HCT116 (cell line): ENCODE results near the gene CCDC102B. TPM values are rescaled to one million over a fixed set of nuclear protein-coding genes. Genes with fewer than 3 reads are reported as not detected.

Source experiments
- ATAC-seq: fragments of 200-7000 bp; cut with Tn5 transposase; 2 replicates; pipeline ENCODE4 v1.9.1; 2020; ENCODE audit warnings: mild to moderate bottlenecking, moderate library complexity
- BruUV-seq: library from RNA; stranded (reverse); fragments of 400-500 nt; replicated peaks from 2 replicates; lab custom pipeline; 2021; lab: Mats Ljungman, UMichigan
- CTCF ChIA-PET: fragments of 300-600 bp; sonication (Branson Sonifier 250); formaldehyde crosslinking; loops from one replicate; lab custom pipeline; 2021; ENCODE audit warnings: antibody characterized with exemption; lab: Charles Lee
- POLR2A ChIA-PET: fragments of 300-600, 350-600 bp; sonication (Branson Sonifier 250); formaldehyde crosslinking; loops from one replicate; lab custom pipeline; 2021; ENCODE audit warnings: antibody characterized with exemption; lab: Charles Lee
- RAD21 ChIA-PET, 2 experiments: fragments of 300-600 bp; sonication (Branson Sonifier 250); formaldehyde crosslinking; loops; one replicate each; lab custom pipeline; 2023; ENCODE audit warnings: low total read pairs in 2 of 2; ENCODE audit not compliant: uncharacterized antibody in 2 of 2, unreplicated experiment in 2 of 2, low non-redundant PET in 1 of 2; lab: Charles Lee
- DNase-seq: peaks from one replicate; pipeline ENCODE4 v3.0.0-alpha.2; 2010; ENCODE audit warnings: low read depth, low spot score
- H2AFZ ChIP-seq: fragments of 200-600 bp; shearing (Covaris generic), sonication (generic); 2 replicates; pipeline ENCODE4 v1.6.1; 2017; ENCODE audit warnings: low read depth, mixed run types, mixed read lengths, antibody characterized with exemption, low read length; ENCODE audit not compliant: poor library complexity, severe bottlenecking
- H3K27ac ChIP-seq: 2 replicates; pipeline ENCODE4 v1.5.1; 2012; ENCODE audit warnings: low read depth, low read length
- H3K27me3 ChIP-seq: fragments of 200-600 bp; sonication (generic); 2 replicates; pipeline ENCODE4 v1.6.1; 2016; ENCODE audit warnings: mixed run types, low read length, mixed read lengths; ENCODE audit not compliant: insufficient read depth
- H3K36me3 ChIP-seq, 2 experiments: fragments of 200-500 bp in 1 of 2; fragments of 200-600 bp in 1 of 2; sonication (Bioruptor generic) in 1 of 2; sonication (generic) in 1 of 2; 2 replicates each; pipeline versions ENCODE4 v1.5.1 to v1.6.1; 2014 to 2016; ENCODE audit warnings: low read length in 2 of 2, inconsistent platforms in 1 of 2, mixed read lengths in 1 of 2, mixed run types in 1 of 2; ENCODE audit not compliant: insufficient read depth in 2 of 2, control insufficient read depth in 1 of 2
- H3K4me1 ChIP-seq, 2 experiments: fragments of 200-600 bp in 1 of 2; sonication (generic) in 1 of 2; 2 replicates each; pipeline versions ENCODE4 v1.5.1 to v1.6.1; 2012 to 2017; ENCODE audit warnings: low read length in 2 of 2, inconsistent platforms in 1 of 2, mild to moderate bottlenecking in 1 of 2, mixed read lengths in 1 of 2, mixed run types in 1 of 2, moderate library complexity in 1 of 2; ENCODE audit not compliant: insufficient read depth in 2 of 2, control insufficient read depth in 1 of 2
- H3K4me2 ChIP-seq: fragments of 200-600 bp; sonication (generic); 2 replicates; pipeline ENCODE4 v1.6.1; 2017; ENCODE audit warnings: mixed run types, low read length, mixed read lengths
- H3K4me3 ChIP-seq, 2 experiments: fragments of 200-600 bp in 1 of 2; sonication (generic) in 1 of 2; replicated peaks in 1 of 2; 2 replicates each; pipeline ENCODE4 v1.5.1; 2011 to 2016; ENCODE audit warnings: low read length in 2 of 2, control low read depth in 1 of 2, low read depth in 1 of 2, mild to moderate bottlenecking in 1 of 2, mixed read lengths in 1 of 2, mixed run types in 1 of 2
- H3K79me2 ChIP-seq: fragments of 200-600 bp; sonication (generic); 2 replicates; pipeline ENCODE4 v1.6.1; 2017; ENCODE audit warnings: mild to moderate bottlenecking, mixed run types, low read length, moderate library complexity, mixed read lengths; ENCODE audit not compliant: insufficient read depth
- H3K9ac ChIP-seq: fragments of 200-600 bp; sonication (generic); 2 replicates; pipeline ENCODE4 v1.6.1; 2016; ENCODE audit warnings: low read length, mixed read lengths
- H3K9me2 ChIP-seq: fragments of 200-600 bp; sonication (generic), shearing (Covaris generic); 2 replicates; pipeline ENCODE4 v1.6.1; 2017; ENCODE audit warnings: mixed run types, mild to moderate bottlenecking, moderate library complexity; ENCODE audit not compliant: insufficient read depth
- H3K9me3 ChIP-seq, 2 experiments: fragments of 200-500 bp in 1 of 2; fragments of 200-600 bp in 1 of 2; sonication (Bioruptor generic) in 1 of 2; sonication (generic) in 1 of 2; 2 replicates each; pipeline ENCODE4 v1.6.1; 2014 to 2017; ENCODE audit warnings: low read length in 2 of 2, mixed read lengths in 2 of 2, inconsistent platforms in 1 of 2, low read depth in 1 of 2, mild to moderate bottlenecking in 1 of 2, mixed run types in 1 of 2, moderate library complexity in 1 of 2; ENCODE audit not compliant: control insufficient read depth in 1 of 2, insufficient read depth in 1 of 2
- H4K20me1 ChIP-seq: fragments of 200-600 bp; sonication (generic), shearing (Covaris generic); 2 replicates; pipeline ENCODE4 v1.6.1; 2017; ENCODE audit warnings: mixed run types, mild to moderate bottlenecking, moderate library complexity; ENCODE audit not compliant: insufficient read depth
- ATF3 ChIP-seq: IDR thresholded peaks from 2 replicates; pipeline ENCODE4 v1.6.1; 2012
- ELF1 ChIP-seq: IDR thresholded peaks from 2 replicates; pipeline ENCODE4 v1.6.1; 2012; ENCODE audit warnings: low read depth, borderline replicate concordance
- EZH2phosphoT487 ChIP-seq: fragments of 200-600 bp; IDR thresholded peaks from 2 replicates; pipeline ENCODE4 v1.6.1; 2018; ENCODE audit warnings: antibody characterized with exemption, borderline replicate concordance
- SP1 ChIP-seq: IDR thresholded peaks from 2 replicates; pipeline ENCODE4 v1.6.1; 2012; ENCODE audit warnings: low read depth
- SRF ChIP-seq: IDR thresholded peaks from 2 replicates; pipeline ENCODE4 v1.6.1; 2012; ENCODE audit warnings: low read depth
- YY1 ChIP-seq: IDR thresholded peaks from 2 replicates; pipeline ENCODE4 v1.6.1; 2011; ENCODE audit warnings: low read length, low read depth, moderate library complexity, mild to moderate bottlenecking; ENCODE audit not compliant: insufficient replicate concordance; ENCODE audit errors: extremely low read depth
- ZBTB33 ChIP-seq: IDR thresholded peaks from 2 replicates; pipeline ENCODE4 v1.6.1; 2011; ENCODE audit warnings: mild to moderate bottlenecking, low read length, moderate library complexity; ENCODE audit not compliant: insufficient replicate concordance; ENCODE audit errors: extremely low read depth
- ZFX ChIP-seq: fragments of 450-650 bp; IDR thresholded peaks from 2 replicates; pipeline ENCODE4 v1.6.1; 2017
- ZNF274 ChIP-seq: fragments of 200-500 bp; sonication (Bioruptor generic); IDR thresholded peaks from 2 replicates; pipeline ENCODE4 v1.6.1; 2014; ENCODE audit warnings: mild to moderate bottlenecking, low read depth, low read length, inconsistent platforms
- intact Hi-C: fragments of 100-400 bp; cut with micrococcal nuclease; formaldehyde crosslinking; loops from 2 replicates; pipeline ENCODE4 v1.10.0; 2022
- total RNA-seq: library from RNA; stranded (reverse); gene quantifications from one replicate; pipeline ENCODE4 v1.2.1, GENCODE V29; 2021; ENCODE audit not compliant: unreplicated experiment
- TF ChIP-seq, protein P1 (sequence below): IDR thresholded peaks from 2 replicates; pipeline ENCODE4 v1.6.1; 2012; ENCODE audit warnings: low read depth

The CCDC102B gene
- total RNA-seq, 1 experiment from 2014 or later = 1.9 TPM

- Histone ChIP-seq H3K4me1 (no peaks in the 10 kb centered on the region), H2AFZ (no peak overlapping the region), H3K36me3 (no peaks in the 10 kb centered on the region), H3K9me3 (no peaks in the 10 kb centered on the region), H3K27ac (no peak overlapping the region), H3K4me3 (no peak overlapping the region), H4K20me1 (no peaks in the 10 kb centered on the region), H3K9ac (no peak overlapping the region), H3K27me3 (no peaks in the 10 kb centered on the region), H3K9me2 (no peaks in the 10 kb centered on the region), H3K79me2 (no peaks in the 10 kb centered on the region), H3K4me2 (no peak overlapping the region)
- intact Hi-C loops = no loop called here
- no peak for TF ChIP-seq YY1
- no TSS peak for BruUV-seq
- no peak for DNase-seq
- ChIA-PET RAD21 (no interaction called here), POLR2A (no interaction called here), CTCF (no interaction called here)
- no peak for ATAC-seq
Measured at GRCh38 chr18:68769461-68769860, 28.4 kb upstream of the CCDC102B start.

- no TSS peak for BruUV-seq
- Histone ChIP-seq H3K9ac (no peak overlapping the region), H3K27ac (no peak overlapping the region), H3K4me2 (no peak overlapping the region), H3K9me2 (no peaks in the 10 kb centered on the region), H4K20me1 (no peaks in the 10 kb centered on the region), H3K9me3 (no peaks in the 10 kb centered on the region), H3K4me3 (no peak overlapping the region), H3K27me3 (no peaks in the 10 kb centered on the region), H3K36me3 (no peaks in the 10 kb centered on the region), H3K79me2 (no peaks in the 10 kb centered on the region), H2AFZ (no peak overlapping the region), H3K4me1 (no peaks in the 10 kb centered on the region)
- ATAC-seq (no peak), DNase-seq (no peak)
- TF ChIP-seq ELF1 (no peak), ZBTB33 (no peak), SRF (no peak), ATF3 (no peak), EZH2phosphoT487 (no peak), ZFX (no peak), SP1 (no peak), ZNF274 (no peak)
- TF ChIP-seq, protein P1, sequence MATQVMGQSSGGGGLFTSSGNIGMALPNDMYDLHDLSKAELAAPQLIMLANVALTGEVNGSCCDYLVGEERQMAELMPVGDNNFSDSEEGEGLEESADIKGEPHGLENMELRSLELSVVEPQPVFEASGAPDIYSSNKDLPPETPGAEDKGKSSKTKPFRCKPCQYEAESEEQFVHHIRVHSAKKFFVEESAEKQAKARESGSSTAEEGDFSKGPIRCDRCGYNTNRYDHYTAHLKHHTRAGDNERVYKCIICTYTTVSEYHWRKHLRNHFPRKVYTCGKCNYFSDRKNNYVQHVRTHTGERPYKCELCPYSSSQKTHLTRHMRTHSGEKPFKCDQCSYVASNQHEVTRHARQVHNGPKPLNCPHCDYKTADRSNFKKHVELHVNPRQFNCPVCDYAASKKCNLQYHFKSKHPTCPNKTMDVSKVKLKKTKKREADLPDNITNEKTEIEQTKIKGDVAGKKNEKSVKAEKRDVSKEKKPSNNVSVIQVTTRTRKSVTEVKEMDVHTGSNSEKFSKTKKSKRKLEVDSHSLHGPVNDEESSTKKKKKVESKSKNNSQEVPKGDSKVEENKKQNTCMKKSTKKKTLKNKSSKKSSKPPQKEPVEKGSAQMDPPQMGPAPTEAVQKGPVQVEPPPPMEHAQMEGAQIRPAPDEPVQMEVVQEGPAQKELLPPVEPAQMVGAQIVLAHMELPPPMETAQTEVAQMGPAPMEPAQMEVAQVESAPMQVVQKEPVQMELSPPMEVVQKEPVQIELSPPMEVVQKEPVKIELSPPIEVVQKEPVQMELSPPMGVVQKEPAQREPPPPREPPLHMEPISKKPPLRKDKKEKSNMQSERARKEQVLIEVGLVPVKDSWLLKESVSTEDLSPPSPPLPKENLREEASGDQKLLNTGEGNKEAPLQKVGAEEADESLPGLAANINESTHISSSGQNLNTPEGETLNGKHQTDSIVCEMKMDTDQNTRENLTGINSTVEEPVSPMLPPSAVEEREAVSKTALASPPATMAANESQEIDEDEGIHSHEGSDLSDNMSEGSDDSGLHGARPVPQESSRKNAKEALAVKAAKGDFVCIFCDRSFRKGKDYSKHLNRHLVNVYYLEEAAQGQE = no peak
- ChIA-PET POLR2A (no interaction called here), RAD21 (no interaction called here), CTCF (no interaction called here)
- intact Hi-C loops = no loop called here
Measured at GRCh38 chr18:68772268-68772667, 25.6 kb upstream of the CCDC102B start.
